ENCODE results near the gene CLSTN1. TPM values are rescaled to one million over a fixed set of nuclear protein-coding genes. Genes with fewer than 3 reads are reported as not detected.

The CLSTN1 gene
- total and polyA plus RNA-seq, 10 of the 15 experiments (the other 5 are each of a cell fraction or from before 2014, with no cell fraction given), result 2.7 to 64.4 (median 23.2) TPM

- Histone ChIP-seq H3K4me1 (ENCODE audit: control insufficient read depth, insufficient read depth, low read length) (peaks cover 5% of the 10 kb centered on the region; the same call in 1 of the 2 replicates), H3K27ac (ENCODE audit: control insufficient read depth, insufficient read depth) (no peak overlapping the region), H3K36me3 (ENCODE audit: control insufficient read depth in 2 of 2, insufficient read depth in 2 of 2, low read length in 1 of 2) (no peaks in the 10 kb centered on the region), H3K79me2 (ENCODE audit: control insufficient read depth, insufficient read depth, low read length) (peaks cover 35% of the 10 kb centered on the region), H4K20me1 (ENCODE audit: control insufficient read depth, insufficient read depth) (no peaks in the 10 kb centered on the region), H3K4me3 (no peak overlapping the region), H3K4me2 (ENCODE audit: control insufficient read depth, insufficient read depth) (no peak overlapping the region), H3K9ac (ENCODE audit: control insufficient read depth, insufficient read depth, low read length) (no peak overlapping the region), H3K27me3 (replicated peaks in 1 of 2; ENCODE audit: control insufficient read depth in 2 of 2, insufficient read depth in 2 of 2, low read length in 1 of 2) (no peaks in the 10 kb centered on the region), H2AFZ (ENCODE audit: control insufficient read depth, low read depth, low read length) (no peak overlapping the region), H3K9me3 (replicated peaks; ENCODE audit: control insufficient read depth, insufficient read depth, low read length) (no peaks in the 10 kb centered on the region; the same call in 1 of the 3 replicates)
- RAD21 ChIA-PET (ENCODE audit: unreplicated experiment), result interaction anchor here (0.7 kb wide), 1 partner anchor 168 kb away, joined by 3 read pairs; no protein-coding TSS in a partner anchor
- no peak for FAIRE-seq
- TF ChIP-seq NFXL1 (IDR thresholded peaks at IDR 0.05; ENCODE audit: borderline replicate concordance), result no peak
- TF ChIP-seq, protein P1, sequence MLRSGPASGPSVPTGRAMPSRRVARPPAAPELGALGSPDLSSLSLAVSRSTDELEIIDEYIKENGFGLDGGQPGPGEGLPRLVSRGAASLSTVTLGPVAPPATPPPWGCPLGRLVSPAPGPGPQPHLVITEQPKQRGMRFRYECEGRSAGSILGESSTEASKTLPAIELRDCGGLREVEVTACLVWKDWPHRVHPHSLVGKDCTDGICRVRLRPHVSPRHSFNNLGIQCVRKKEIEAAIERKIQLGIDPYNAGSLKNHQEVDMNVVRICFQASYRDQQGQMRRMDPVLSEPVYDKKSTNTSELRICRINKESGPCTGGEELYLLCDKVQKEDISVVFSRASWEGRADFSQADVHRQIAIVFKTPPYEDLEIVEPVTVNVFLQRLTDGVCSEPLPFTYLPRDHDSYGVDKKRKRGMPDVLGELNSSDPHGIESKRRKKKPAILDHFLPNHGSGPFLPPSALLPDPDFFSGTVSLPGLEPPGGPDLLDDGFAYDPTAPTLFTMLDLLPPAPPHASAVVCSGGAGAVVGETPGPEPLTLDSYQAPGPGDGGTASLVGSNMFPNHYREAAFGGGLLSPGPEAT (IDR thresholded peaks at IDR 0.05; ENCODE audit: low read depth), result no peak
- no peak for TF ChIP-seq CBX5 (IDR thresholded peaks at IDR 0.05; ENCODE audit: low read depth)
- TF ChIP-seq SIN3A (IDR thresholded peaks at IDR 0.05; ENCODE audit: low read depth, low read length), result no peak
- TF ChIP-seq E2F8 (IDR thresholded peaks at IDR 0.05; ENCODE audit: low read depth, partially characterized antibody), result no peak
- no peak for TF ChIP-seq SMARCA5 (IDR thresholded peaks at IDR 0.05)
- TF ChIP-seq SMC3 (IDR thresholded peaks at IDR 0.05; ENCODE audit: borderline replicate concordance, low read length), result no peak
- TF ChIP-seq CBFB (IDR thresholded peaks at IDR 0.05; ENCODE audit: low read depth), result no peak
- TF ChIP-seq MXI1 (IDR thresholded peaks at IDR 0.05; ENCODE audit: low read depth, low read length), result no peak
- TF ChIP-seq NFIC (IDR thresholded peaks at IDR 0.05; ENCODE audit: low read depth, low read length), result no peak
- TF ChIP-seq SRF (IDR thresholded peaks at IDR 0.05; ENCODE audit: low read depth in 2 of 2, low read length in 2 of 2), result no peak
- no peak for TF ChIP-seq WRNIP1 (IDR thresholded peaks at IDR 0.05; ENCODE audit: borderline replicate concordance, low read depth, low read length)
- TF ChIP-seq NFYB (IDR thresholded peaks at IDR 0.05; ENCODE audit: insufficient read depth, low read depth, low read length), result no peak
- TF ChIP-seq TCF7 (IDR thresholded peaks at IDR 0.05; ENCODE audit: borderline replicate concordance), result no peak
- no peak for TF ChIP-seq EZH2 (IDR thresholded peaks at IDR 0.05; ENCODE audit: borderline replicate concordance, control insufficient read depth, low read depth, low read length)
- TF ChIP-seq STAT1 (conservative IDR thresholded peaks at IDR 0.05), result no peak
- TF ChIP-seq JUND (IDR thresholded peaks at IDR 0.05; ENCODE audit: low read depth, low read length), result no peak
- no peak for TF ChIP-seq BMI1 (IDR thresholded peaks at IDR 0.05; ENCODE audit: borderline replicate concordance)
- TF ChIP-seq FOXM1 (IDR thresholded peaks at IDR 0.05; ENCODE audit: low read depth, low read length), result no peak
- TF ChIP-seq MTA2 (IDR thresholded peaks at IDR 0.05; ENCODE audit: low read depth), result no peak
- CTCF ChIA-PET, result interaction anchor here (1.9 kb wide), 1 partner anchor 9 kb away, joined by 5 read pairs; no protein-coding TSS in a partner anchor
- intact Hi-C loops (cut with micrococcal nuclease; ENCODE audit: unreplicated experiment), result no loop called here
- in situ Hi-C loops (cut with MboI), result no loop called here
- WGBS (ENCODE audit: insufficient coverage, insufficient replicate concordance, low lambda C conversion rate, missing lambda C conversion rate), result 87% methylated on average over 6 of the region's 6 CpGs
- no TSS peak for BruUV-seq (replicated peaks)
- SMC1A ChIA-PET (ENCODE audit: uncharacterized antibody, unreplicated experiment), result no interaction called here
- no peak for ATAC-seq
- POLR2A ChIA-PET, result interaction anchor here (0.6 kb wide), 1 partner anchor 43 kb away, joined by 4 read pairs; no protein-coding TSS in a partner anchor
- no peak for DNase-seq (ENCODE audit: low read depth, low spot score)
Observed at GRCh38 chr1:9794081-9794480, 29.7 kb downstream of the CLSTN1 start.
